K562 (cell line): ENCODE measurements around the gene SIKE1. TPM values are rescaled to one million over a fixed set of nuclear protein-coding genes. Genes with fewer than 3 reads are reported as not detected.

ENCODE experiments used
- ADNP ChIP-seq: fragments of 200-800 bp; sonication (Bioruptor generic); IDR thresholded peaks from 2 replicates; pipeline ENCODE4 v1.6.1; 2016; ENCODE audit warnings: missing genetic modification characterization, missing compliant biosample characterization
- DACH1 ChIP-seq: fragments of 450-650 bp; IDR thresholded peaks from 2 replicates; pipeline ENCODE4 v1.6.1; 2018; ENCODE audit not compliant: partially characterized antibody
- GABPB1 ChIP-seq: sonication (generic); formaldehyde crosslinking; IDR thresholded peaks from 2 replicates; pipeline ENCODE4 v1.8.0; 2022; ENCODE audit warnings: mild to moderate bottlenecking, missing genetic modification reagents
- GTF2E2 ChIP-seq: fragments of 200-800 bp; sonication (Bioruptor generic); IDR thresholded peaks from 2 replicates; pipeline ENCODE4 v1.6.1; 2016; ENCODE audit warnings: missing genetic modification characterization, missing compliant biosample characterization
- HDAC3 ChIP-seq: fragments of 450-650 bp; IDR thresholded peaks from 2 replicates; pipeline ENCODE4 v1.6.1; 2018; ENCODE audit warnings: borderline replicate concordance, mild to moderate bottlenecking, moderate library complexity; ENCODE audit not compliant: partially characterized antibody
- PTBP1 ChIP-seq: fragments of 200-400 bp; formaldehyde crosslinking; IDR thresholded peaks from 2 replicates; pipeline ENCODE4 v1.6.1; 2017; ENCODE audit warnings: low read depth, low read length
- SMAD1 ChIP-seq: fragments of 150-350 bp; IDR thresholded peaks from 2 replicates; pipeline ENCODE4 v1.6.1; 2014; ENCODE audit warnings: low read length, low read depth; ENCODE audit not compliant: partially characterized antibody
- SRF ChIP-seq, 2 experiments: fragments of 250-450, 450-650 bp in 1 of 2; sonication (Bioruptor Pico) in 1 of 2; sonication (generic) in 1 of 2; formaldehyde crosslinking; IDR thresholded peaks; 2 replicates each; pipeline versions ENCODE4 v1.5.0 to v1.5.1; 2020 to 2022; ENCODE audit warnings: mild to moderate bottlenecking in 1 of 2, missing genetic modification reagents in 1 of 2
- SRSF3 ChIP-seq: fragments of 200-400 bp; formaldehyde crosslinking; IDR thresholded peaks from 2 replicates; pipeline ENCODE4 v1.6.1; 2016; ENCODE audit warnings: mild to moderate bottlenecking, low read length, moderate library complexity; ENCODE audit not compliant: insufficient read depth
- TCF3 ChIP-seq: sonication (generic); formaldehyde crosslinking; IDR thresholded peaks from 2 replicates; pipeline ENCODE4 v1.4.0; 2020; ENCODE audit warnings: mild to moderate bottlenecking, missing genetic modification reagents
- ZFP36 ChIP-seq: fragments of 150-350 bp; IDR thresholded peaks from 2 replicates; pipeline ENCODE4 v1.6.1; 2018; ENCODE audit warnings: low read length, low read depth; ENCODE audit not compliant: partially characterized antibody
- ZNF551 ChIP-seq: fragments of 250-450 bp; sonication (Bioruptor Pico); IDR thresholded peaks from 2 replicates; pipeline ENCODE4 v1.5.0; 2021; ENCODE audit warnings: mild to moderate bottlenecking, moderate library complexity
- ZNF76 ChIP-seq: fragments of 250-450 bp; sonication (Bioruptor Pico); IDR thresholded peaks from 2 replicates; pipeline ENCODE4 v1.4.0; 2020; ENCODE audit warnings: mild to moderate bottlenecking, moderate library complexity, borderline replicate concordance
- polyA plus RNA-seq, 8 experiments: library from polyadenylated mRNA; depleted of rRNA in 4 of 8; stranded (reverse) in 5 of 8; unstranded in 3 of 8; fragments of >200 nt; fragmentation: Nextera tagmentation in 2 of 8; fragmentation: Illumina TruSeq in 1 of 8; extraction: Ambion mirVana in 2 of 8; extraction: Trizol in 1 of 8; gene quantifications; 2 replicates each; pipeline versions ENCODE4 v1.2.1 to v1.2.3, GENCODE V29; 2011 to 2014; ENCODE audit warnings: inconsistent platforms in 1 of 8, missing spikeins in 1 of 8
- total RNA-seq, 7 experiments: library from RNA; depleted of rRNA in 6 of 7; stranded (reverse); fragments of >200 nt in 6 of 7; fragmentation: Illumina TruSeq in 2 of 7; extraction: Trizol in 2 of 7; gene quantifications; 2 replicates each; pipeline versions ENCODE4 v1.2.1 to v1.2.3, GENCODE V29; 2011 to 2021; ENCODE audit warnings: low replicate concordance in 1 of 7
- TF ChIP-seq, protein P1 (sequence below), 2 experiments: IDR thresholded peaks; 2 replicates each; pipeline ENCODE4 v1.6.1; 2011; ENCODE audit warnings: borderline replicate concordance in 1 of 2, control low read depth in 1 of 2, low read depth in 1 of 2, low read length in 1 of 2, mild to moderate bottlenecking in 1 of 2, mixed read lengths in 1 of 2, moderate library complexity in 1 of 2; ENCODE audit not compliant: insufficient read depth in 1 of 2, insufficient read length in 1 of 2, poor library complexity in 1 of 2, severe bottlenecking in 1 of 2; ENCODE audit errors: extremely low read depth in 1 of 2
- TF ChIP-seq, protein P2 (sequence below): fragments of 450-650 bp; IDR thresholded peaks from 2 replicates; pipeline ENCODE4 v1.6.1; 2018; ENCODE audit warnings: mild to moderate bottlenecking, low read depth; ENCODE audit not compliant: partially characterized antibody
- TF ChIP-seq, protein P3 (sequence below): sonication (generic); formaldehyde crosslinking; IDR thresholded peaks from 2 replicates; pipeline ENCODE4 v1.8.0; 2022; ENCODE audit warnings: mild to moderate bottlenecking, missing genetic modification reagents
- TF ChIP-seq, protein P4 (sequence below): sonication (generic); formaldehyde crosslinking; IDR thresholded peaks from 2 replicates; pipeline ENCODE4 v1.8.0; 2022; ENCODE audit warnings: missing genetic modification reagents, mild to moderate bottlenecking, moderate library complexity, borderline replicate concordance
- TF ChIP-seq, protein P5 (sequence below): fragments of 250-450 bp; sonication (Bioruptor Pico); IDR thresholded peaks from 2 replicates; pipeline ENCODE4 v1.5.0; 2021; ENCODE audit warnings: mild to moderate bottlenecking, moderate library complexity

SIKE1 gene
- total and polyA plus RNA-seq, 9 of the 15 experiments (the other 6 are each of a cell fraction or from before 2014, with no cell fraction given) = 21.8 to 144 (median 76.3) TPM

DNA sequence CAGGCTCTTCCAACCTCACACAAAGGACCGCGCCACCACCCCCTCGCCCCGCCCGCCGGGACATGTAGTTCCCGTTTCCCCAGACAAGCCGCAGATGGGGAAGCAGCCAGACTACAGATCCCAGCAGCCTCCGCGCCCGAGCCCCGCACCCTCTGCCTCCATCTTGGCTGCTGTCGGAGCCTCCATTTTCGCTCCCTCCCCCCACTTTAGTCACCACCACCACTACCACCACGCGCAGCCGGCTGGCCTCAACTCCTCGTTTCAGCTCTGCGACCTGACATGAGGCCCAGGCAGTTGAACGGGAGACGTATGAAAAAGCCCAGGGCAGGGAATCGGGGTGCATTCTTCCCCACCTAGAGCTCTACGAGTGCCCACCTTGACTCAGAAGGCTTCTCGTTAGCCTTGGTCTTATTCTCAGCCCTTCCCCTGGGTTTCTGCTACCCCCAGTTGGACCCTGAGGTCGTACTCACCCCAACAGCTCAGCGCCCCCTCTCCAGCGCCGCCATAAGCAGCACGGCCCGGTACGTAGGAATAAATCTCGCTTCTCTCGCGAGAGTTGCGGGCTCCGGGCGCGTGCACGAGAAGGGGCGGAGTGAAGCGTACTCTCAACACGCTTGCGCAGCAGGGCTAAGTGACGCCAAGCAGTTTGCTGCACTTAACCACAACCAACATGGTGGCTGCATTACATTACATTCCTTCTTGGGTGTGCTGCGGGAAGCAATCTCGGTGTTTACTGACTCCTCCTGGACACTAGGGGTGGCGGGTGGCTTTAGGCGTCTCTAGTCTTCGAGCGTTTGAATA lies 22.8 kb downstream of the SIKE1 start, which contains the start of gene CSDE1 (continued):
- TF ChIP-seq, protein P1, sequence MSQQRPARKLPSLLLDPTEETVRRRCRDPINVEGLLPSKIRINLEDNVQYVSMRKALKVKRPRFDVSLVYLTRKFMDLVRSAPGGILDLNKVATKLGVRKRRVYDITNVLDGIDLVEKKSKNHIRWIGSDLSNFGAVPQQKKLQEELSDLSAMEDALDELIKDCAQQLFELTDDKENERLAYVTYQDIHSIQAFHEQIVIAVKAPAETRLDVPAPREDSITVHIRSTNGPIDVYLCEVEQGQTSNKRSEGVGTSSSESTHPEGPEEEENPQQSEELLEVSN (IDR thresholded peaks at IDR 0.05; ENCODE audit: borderline replicate concordance in 1 of 2, extremely low read depth in 1 of 2, insufficient read depth in 1 of 2, insufficient read length in 1 of 2, low read depth in 1 of 2, low read length in 1 of 2, poor library complexity in 1 of 2, severe bottlenecking in 1 of 2) = peak in 1 of 2 experiments; percentile 58
- 0 out of 2 replicates have a peak, but pooled peaks have one; percentile 10 for TF ChIP-seq TCF3 (CRISPR knock-in tag)
- no peak for TF ChIP-seq HDAC3
- TF ChIP-seq ZFP36 = peak; percentile 32
- peak; percentile 21 to 71; a peak in 2 of 4 replicates for TF ChIP-seq SRF (CRISPR knock-in tag; IDR thresholded peaks at IDR 0.05)
- TF ChIP-seq SMAD1 = peak; percentile 89
- no peak for TF ChIP-seq PTBP1
- TF ChIP-seq, protein P2, sequence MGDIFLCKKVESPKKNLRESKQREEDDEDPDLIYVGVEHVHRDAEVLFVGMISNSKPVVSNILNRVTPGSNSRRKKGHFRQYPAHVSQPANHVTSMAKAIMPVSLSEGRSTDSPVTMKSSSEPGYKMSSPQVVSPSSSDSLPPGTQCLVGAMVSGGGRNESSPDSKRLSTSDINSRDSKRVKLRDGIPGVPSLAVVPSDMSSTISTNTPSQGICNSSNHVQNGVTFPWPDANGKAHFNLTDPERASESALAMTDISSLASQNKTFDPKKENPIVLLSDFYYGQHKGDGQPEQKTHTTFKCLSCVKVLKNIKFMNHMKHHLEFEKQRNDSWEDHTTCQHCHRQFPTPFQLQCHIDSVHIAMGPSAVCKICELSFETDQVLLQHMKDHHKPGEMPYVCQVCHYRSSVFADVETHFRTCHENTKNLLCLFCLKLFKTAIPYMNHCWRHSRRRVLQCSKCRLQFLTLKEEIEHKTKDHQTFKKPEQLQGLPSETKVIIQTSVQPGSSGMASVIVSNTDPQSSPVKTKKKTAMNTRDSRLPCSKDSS = no peak
- no peak for TF ChIP-seq ADNP (tag)
- TF ChIP-seq, protein P3, sequence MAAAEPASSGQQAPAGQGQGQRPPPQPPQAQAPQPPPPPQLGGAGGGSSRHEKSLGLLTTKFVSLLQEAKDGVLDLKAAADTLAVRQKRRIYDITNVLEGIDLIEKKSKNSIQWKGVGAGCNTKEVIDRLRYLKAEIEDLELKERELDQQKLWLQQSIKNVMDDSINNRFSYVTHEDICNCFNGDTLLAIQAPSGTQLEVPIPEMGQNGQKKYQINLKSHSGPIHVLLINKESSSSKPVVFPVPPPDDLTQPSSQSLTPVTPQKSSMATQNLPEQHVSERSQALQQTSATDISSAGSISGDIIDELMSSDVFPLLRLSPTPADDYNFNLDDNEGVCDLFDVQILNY (CRISPR knock-in tag) = 0 out of 2 replicates have a peak, but pooled peaks have one; percentile 55
- TF ChIP-seq GABPB1 (CRISPR knock-in tag) = peak; percentile 73
- TF ChIP-seq SRSF3 = peak; percentile 96
- TF ChIP-seq ZNF551 (CRISPR knock-in tag) = no peak
- TF ChIP-seq DACH1 = no peak
- TF ChIP-seq, protein P4, sequence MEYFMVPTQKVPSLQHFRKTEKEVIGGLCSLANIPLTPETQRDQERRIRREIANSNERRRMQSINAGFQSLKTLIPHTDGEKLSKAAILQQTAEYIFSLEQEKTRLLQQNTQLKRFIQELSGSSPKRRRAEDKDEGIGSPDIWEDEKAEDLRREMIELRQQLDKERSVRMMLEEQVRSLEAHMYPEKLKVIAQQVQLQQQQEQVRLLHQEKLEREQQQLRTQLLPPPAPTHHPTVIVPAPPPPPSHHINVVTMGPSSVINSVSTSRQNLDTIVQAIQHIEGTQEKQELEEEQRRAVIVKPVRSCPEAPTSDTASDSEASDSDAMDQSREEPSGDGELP (CRISPR knock-in tag) = peak; percentile 79
- TF ChIP-seq ZNF76 = peak; percentile 89
- TF ChIP-seq, protein P5, sequence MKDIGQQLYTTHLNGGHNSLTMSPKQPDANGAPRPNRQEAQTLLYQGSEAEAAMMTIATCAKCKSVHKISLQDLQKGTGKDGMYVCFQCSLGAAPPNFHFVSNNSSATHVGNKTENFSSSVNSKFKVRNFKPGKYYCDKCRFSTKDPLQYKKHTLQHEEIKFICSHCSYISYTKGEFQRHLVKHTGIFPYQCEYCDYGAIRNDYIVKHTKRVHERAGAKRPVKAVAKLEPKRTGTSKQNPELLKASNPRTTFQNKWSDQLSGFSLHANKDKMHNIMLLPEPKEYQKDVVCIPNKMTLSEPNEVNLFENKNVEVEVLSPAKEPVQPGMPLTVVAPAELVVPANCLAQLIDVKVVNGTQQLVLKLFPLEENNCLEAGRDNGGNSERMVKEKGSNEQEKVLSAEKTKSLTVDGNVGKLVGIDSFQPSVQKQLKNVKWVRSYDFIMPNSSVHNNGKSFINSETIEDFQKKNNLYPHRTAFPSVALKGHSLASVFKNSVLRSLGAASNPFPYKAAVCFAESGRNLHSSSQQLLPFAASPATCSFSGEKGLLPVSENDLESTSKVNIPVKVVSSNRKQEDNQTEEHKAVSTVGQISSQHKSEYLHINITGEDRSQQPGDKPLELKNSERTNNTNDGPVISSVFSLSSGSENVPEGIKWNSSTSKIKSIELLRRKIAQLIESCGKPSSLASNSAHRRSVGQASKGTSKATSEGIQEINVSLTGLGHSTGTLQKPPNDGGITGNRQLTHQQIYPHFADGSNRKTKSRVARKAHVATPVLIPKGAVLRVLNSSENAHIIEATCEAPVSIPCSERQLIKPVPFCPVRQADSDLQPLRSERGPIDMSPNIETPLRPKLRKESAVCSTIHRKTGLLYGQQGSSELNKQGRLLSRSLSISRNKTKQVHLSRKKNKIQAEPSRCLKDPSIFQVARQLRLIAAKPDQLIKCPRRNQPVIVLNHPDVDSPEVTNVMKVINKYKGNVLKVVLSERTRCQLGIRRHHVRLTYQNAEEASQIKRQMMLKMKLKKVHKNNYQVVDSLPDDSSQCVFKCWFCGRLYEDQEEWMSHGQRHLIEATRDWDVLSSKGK (CRISPR knock-in tag) = no peak
- TF ChIP-seq GTF2E2 = peak; percentile 98
